NCI-H345 (cell line): ENCODE data around the gene ST6GAL1.
"Not testable (repeated sequence)": the region's sequence is repeated elsewhere in the genome, so short reads cannot be mapped to it uniquely, and the experiment has no call there.

Experiments used
- DNase-seq: peaks from one replicate; lab custom pipeline; 2025; lab: John Stamatoyannopoulos, UW

The ST6GAL1 gene

GRCh38 chr3:186967686-186968085, 37.4 kb downstream of the ST6GAL1 start:
- DNase-seq: no peak

DNA sequence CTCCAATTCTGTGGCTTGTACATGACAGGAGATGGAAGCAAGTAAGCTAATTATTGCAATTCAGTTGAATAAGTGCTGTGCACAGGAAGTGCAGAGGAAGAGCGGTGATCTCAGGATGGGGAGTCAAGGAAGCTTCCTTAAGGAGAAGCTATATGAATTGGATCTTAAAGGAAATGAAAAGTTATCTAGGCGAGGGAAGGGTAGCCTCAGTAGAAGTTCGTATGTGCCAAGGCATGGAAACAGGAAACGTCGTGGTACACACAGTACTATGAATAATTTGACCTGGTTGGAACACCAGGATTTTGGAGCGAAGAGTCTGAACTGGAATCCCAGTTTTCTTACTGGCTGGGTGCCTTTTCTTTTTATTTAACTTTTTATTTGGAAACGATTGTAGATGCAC, 39.3 kb downstream of the ST6GAL1 start:
- no peak for DNase-seq

- not testable (repeated sequence) for DNase-seq
These were observed 40.8 kb downstream of the ST6GAL1 start for GRCh38 chr3:186971106-186971505.

GRCh38 chr3:186971578-186971977, 41.3 kb downstream of the ST6GAL1 start:
- no peak for DNase-seq

- DNase-seq: no peak
These were observed 43.4 kb downstream of the ST6GAL1 start for GRCh38 chr3:186973702-186974101.

DNA sequence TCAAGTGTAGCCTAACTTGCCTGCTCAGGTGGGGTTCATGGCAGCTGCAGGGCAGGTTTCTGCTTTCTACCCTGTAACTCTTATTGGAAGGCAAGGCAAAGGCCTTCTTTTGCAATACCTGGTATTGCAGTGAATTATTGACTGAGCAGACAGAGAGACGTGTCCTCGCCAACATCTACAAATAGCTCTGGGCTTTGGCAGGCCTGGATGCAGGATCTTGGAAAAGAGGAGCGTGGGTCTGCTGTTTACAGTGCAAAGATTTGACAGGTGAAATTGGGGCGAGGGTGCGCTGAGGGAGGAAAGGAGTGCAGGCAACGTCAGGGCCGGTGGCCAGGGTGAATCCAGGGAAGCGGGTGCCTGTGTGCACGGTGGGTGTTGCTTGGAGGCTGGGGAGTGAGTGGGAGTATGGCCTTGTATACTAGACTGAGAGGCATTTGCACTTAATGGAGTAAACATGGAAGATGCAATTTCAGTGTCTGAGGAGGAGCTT, 44.5 kb downstream of the ST6GAL1 start:
- DNase-seq: no peak

GRCh38 chr3:186975726-186976125, 45.4 kb downstream of the ST6GAL1 start:
- DNase-seq: no peak

- DNase-seq: no peak
These were observed 46.8 kb downstream of the ST6GAL1 start for GRCh38 chr3:186976837-186977750.

GRCh38 chr3:186978712-186979111, 48.4 kb downstream of the ST6GAL1 start:
- DNase-seq: no peak

GRCh38 chr3:186979852-186980251, 49.5 kb downstream of the ST6GAL1 start:
- no peak for DNase-seq

- no peak for DNase-seq
These were observed 50.7 kb downstream of the ST6GAL1 start for GRCh38 chr3:186980989-186981388.

DNA sequence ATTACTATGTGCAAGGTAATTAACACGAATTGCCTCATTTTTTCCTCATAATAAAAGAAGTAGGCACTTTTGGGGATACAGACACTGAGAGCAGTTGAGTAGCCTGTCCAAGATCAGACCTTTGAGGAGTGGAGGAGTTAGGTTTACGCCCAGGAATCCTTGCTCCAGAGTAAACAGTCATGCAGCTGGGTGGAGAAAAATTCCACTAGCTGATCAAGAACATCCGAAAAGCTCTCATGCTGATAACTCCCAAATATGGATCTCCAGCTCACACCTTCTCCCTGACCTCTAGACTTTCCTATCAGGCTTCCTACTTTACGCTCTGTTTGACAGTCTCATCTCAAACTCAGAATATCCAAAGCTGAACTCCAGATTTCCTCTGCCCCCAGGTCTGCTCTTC, 53.3 kb downstream of the ST6GAL1 start:
- DNase-seq: no peak

DNA sequence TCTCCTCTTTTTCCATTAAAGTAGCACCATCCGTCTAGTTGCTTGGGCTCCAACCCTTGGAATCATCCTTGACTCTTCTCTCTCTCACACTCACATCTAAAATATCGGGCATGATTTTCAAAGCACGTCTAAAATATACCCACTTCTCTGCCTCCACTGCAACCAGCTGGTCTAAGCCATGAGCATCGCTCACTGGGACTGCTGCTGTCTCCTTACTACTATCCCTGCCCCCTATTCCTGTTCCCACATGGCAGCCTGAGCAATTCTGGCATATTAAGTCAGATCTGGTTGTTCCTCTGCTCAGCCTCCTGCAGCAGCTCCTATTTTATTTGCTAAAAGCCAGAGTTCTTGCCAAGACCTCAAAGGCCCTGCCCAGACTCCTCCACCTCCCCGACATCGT, 53.7 kb downstream of the ST6GAL1 start:
- no peak for DNase-seq

DNA sequence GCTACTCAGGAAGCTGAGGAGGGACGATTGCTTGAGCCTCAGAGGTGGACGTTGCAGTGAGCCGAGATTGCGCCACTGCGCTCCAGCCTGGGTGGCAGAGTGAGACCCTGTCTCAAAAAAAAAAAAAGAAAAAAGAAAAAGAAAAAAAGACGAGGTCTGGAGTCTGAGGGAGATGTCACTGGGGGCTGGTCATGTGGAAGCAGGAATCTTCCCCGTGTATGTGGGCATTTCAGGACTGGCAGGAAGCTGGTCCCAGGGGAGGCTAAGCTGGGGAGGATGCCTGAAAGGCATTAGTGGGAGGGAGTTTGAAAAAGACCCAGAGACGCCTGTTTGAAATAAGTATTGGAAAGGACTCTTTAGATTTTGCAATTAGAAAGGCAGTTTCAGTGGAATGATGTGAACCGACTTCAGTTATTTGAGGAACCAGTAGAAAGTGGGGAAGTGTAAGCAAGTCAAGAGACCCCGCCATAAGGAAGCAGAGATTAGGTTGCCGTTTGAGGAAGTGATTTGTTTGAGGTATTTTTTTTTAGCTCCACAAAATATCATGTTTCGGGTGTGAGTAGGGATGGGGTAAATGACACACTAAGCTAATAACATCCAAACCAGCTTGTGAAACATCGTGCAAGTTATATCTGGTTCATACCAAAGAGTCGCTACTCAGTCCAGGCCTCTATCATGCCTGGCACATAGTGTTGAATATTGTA, 55.5 kb downstream of the ST6GAL1 start:
- no peak for DNase-seq

GRCh38 chr3:186986406-186986805, 56.1 kb downstream of the ST6GAL1 start:
- no peak for DNase-seq

- no peak for DNase-seq
These were observed 56.5 kb downstream of the ST6GAL1 start for GRCh38 chr3:186986816-186987215.

DNA sequence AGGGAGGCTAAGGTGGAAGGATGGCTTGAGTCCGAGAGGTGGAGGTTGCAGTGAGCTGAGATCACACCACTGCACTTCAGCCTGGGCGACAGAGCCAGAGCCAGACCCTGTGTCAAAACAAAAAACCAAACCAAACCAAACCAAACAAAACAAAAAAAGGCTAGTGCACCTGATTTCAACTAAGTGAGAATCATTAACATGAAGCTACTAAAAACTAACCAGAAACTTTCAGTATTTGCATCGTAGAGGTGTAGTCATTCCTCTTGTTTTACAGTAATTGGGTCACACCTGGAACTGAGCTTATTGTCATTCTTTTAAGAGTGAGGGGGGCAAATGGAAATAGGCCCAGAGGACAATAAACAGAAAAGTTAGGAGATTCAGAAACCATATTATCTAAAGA, 58.5 kb downstream of the ST6GAL1 start:
- no peak for DNase-seq

DNA sequence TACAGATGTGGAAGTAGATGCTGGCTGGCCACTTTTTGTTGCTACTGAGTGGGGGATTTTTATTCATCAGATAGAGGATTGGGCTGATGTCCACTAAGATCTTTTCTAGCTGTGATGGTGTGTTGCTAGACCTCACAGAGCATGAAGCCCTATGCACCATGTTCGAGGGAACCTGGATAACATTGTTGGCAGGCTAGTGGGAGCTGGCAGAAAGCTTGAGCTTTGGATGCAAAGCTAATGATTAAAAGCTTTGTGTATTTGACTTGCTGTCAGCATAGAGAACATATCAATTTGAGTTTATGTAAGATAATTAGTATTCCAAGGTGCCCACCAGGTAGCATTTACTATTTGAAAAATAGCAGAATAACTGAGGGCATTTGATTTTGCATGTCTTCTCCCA, 59.1 kb downstream of the ST6GAL1 start:
- no peak for DNase-seq

DNA sequence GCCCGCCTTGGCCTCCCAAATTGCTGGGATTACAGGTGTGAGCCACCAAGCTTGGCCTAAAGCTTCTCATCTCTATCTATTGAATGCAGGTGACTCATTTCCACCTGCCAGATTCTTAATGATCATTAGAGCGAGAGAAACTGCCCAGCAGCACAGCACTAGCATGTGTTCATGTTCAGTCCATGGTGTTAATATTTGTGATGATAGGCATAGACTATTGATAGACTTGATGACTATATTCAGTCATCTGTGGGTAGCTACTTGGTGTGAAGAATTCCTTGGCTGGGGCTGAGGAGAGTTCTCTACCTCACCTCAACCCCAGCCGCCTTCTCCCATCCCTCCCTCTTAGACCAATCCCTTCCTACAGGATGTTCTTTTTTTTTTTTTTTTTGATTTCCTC, 60.0 kb downstream of the ST6GAL1 start:
- DNase-seq: no peak

GRCh38 chr3:186990878-186991308, 60.6 kb downstream of the ST6GAL1 start:
- DNase-seq: no peak

- DNase-seq: no peak
These were observed 61.1 kb downstream of the ST6GAL1 start for GRCh38 chr3:186991470-186991869.

- not testable (repeated sequence) for DNase-seq
These were observed 61.8 kb downstream of the ST6GAL1 start for GRCh38 chr3:186992096-186992495.

GRCh38 chr3:186993210-186993782, 63.0 kb downstream of the ST6GAL1 start:
- DNase-seq: no peak
